HG03442 (cell line): ENCODE results near the gene CCDC141.

Experiments used
- ATAC-seq: cut with Tn5 transposase; IDR thresholded peaks from one replicate; pipeline ENCODE4 v1.9.1; 2021; ENCODE audit warnings: mild to moderate bottlenecking, moderate library complexity; ENCODE audit not compliant: unreplicated experiment

The CCDC141 gene

GRCh38 chr2:178787155-178787554 lies 262.8 kb downstream of the CCDC141 start:
- no peak for ATAC-seq

GRCh38 chr2:178783889-178784288 lies 266.0 kb downstream of the CCDC141 start:
- ATAC-seq = no peak

- peak; percentile 82 for ATAC-seq
These were observed 267.7 kb downstream of the CCDC141 start for GRCh38 chr2:178782236-178782635.
